Coronary artery (tissue), 2 donors: Measurements from ENCODE around the gene PPARD.
"Not testable (repeated sequence)": the region's sequence is repeated elsewhere in the genome, so short reads cannot be mapped to it uniquely, and the experiment has no call there.

Experiments
- DNase-seq: peaks from one replicate; pipeline ENCODE4 v3.0.0-alpha.2; 2017; ENCODE audit warnings: low spot score
- H3K27ac ChIP-seq, 2 donors: fragments of 200-600 bp; sonication (generic); one replicate each; pipeline ENCODE4 v1.5.1; 2016 to 2019
- H3K4me3 ChIP-seq: fragments of 200-600 bp; sonication (generic); 2 replicates; pipeline ENCODE4 v1.5.1; 2016; ENCODE audit warnings: mild to moderate bottlenecking, moderate library complexity
- CTCF ChIP-seq: fragments of 200-600 bp; sonication (generic); IDR thresholded peaks from one replicate; pipeline ENCODE4 v1.5.1; 2019; ENCODE audit warnings: antibody characterized with exemption

PPARD gene

GRCh38 chr6:35305117-35305516, 37.2 kb upstream of the PPARD start:
- no peak overlapping the region for H3K27ac ChIP-seq

GRCh38 chr6:35307138-35307537, 35.2 kb upstream of the PPARD start:
- not testable (repeated sequence) for DNase-seq, H3K4me3 ChIP-seq, H3K27ac ChIP-seq

More at GRCh38 chr6:35305117-35305516, 37.2 kb upstream of the PPARD start:
- no peak for DNase-seq
- H3K4me3 ChIP-seq: no peak overlapping the region
- TF ChIP-seq CTCF: no peak

GRCh38 chr6:35308543-35308942, 33.8 kb upstream of the PPARD start:
- H3K27ac ChIP-seq, DNase-seq, H3K4me3 ChIP-seq: not testable (repeated sequence)

- TF ChIP-seq CTCF: no peak
- peak; percentile 50 for DNase-seq
- Histone ChIP-seq H3K4me3 (no peak overlapping the region), H3K27ac (no peak overlapping the region)
Observed at GRCh38 chr6:35309611-35310264, 32.6 kb upstream of the PPARD start.

- peak; percentile 55 for DNase-seq
- H3K27ac ChIP-seq: no peak overlapping the region
- no peak for TF ChIP-seq CTCF
- H3K4me3 ChIP-seq: no peak overlapping the region
Observed at GRCh38 chr6:35310265-35310831, 32.0 kb upstream of the PPARD start.

- Histone ChIP-seq H3K27ac (no peak overlapping the region), H3K4me3 (no peak overlapping the region)
- no peak for TF ChIP-seq CTCF
- peak; percentile 64 for DNase-seq
Observed at GRCh38 chr6:35311390-35312075, 30.8 kb upstream of the PPARD start.

GRCh38 chr6:35312076-35312800, 30.1 kb upstream of the PPARD start:
- TF ChIP-seq CTCF: no peak
- DNase-seq: no peak
- H3K27ac ChIP-seq: peak overlapping the region in 1 of 2 donors; percentile 41
- H3K4me3 ChIP-seq: no peak overlapping the region
